Retinal pigment epithelial cell (primary cell): ENCODE data around the gene HOXB1.
A peak's percentile ranks its signal among the peaks of the same experiment; 100 is the strongest.

Source experiments
- DNase-seq: peaks from one replicate; pipeline ENCODE4 v3.0.0-alpha.2; 2010; ENCODE audit warnings: low read depth
- H3K4me3 ChIP-seq: 2 replicates; pipeline ENCODE4 v1.5.1; 2011; ENCODE audit warnings: mild to moderate bottlenecking, low read length, control low read depth, moderate library complexity
- CTCF ChIP-seq: conservative IDR thresholded peaks from 2 replicates; pipeline ENCODE4 v1.5.1; 2011; ENCODE audit warnings: low read depth, low read length, control low read depth, inconsistent platforms

Gene HOXB1

GRCh38 chr17:48562934-48563333, 32.1 kb upstream of the HOXB1 start:
- no peak for DNase-seq
- no peak overlapping the region for H3K4me3 ChIP-seq
- no peak for TF ChIP-seq CTCF

- no peak for DNase-seq
- H3K4me3 ChIP-seq = no peak overlapping the region
- TF ChIP-seq CTCF = peak; percentile 31
Observed at GRCh38 chr17:48561884-48562810, 31.3 kb upstream of the HOXB1 start.

GRCh38 chr17:48559840-48560817, 29.3 kb upstream of the HOXB1 start:
- TF ChIP-seq CTCF = no peak

GRCh38 chr17:48559122-48559839, 28.5 kb upstream of the HOXB1 start:
- no peak for TF ChIP-seq CTCF
- H3K4me3 ChIP-seq = no peak overlapping the region
- no peak for DNase-seq

More at GRCh38 chr17:48559840-48560817, 29.3 kb upstream of the HOXB1 start:
- H3K4me3 ChIP-seq = no peak overlapping the region
- DNase-seq = no peak

GRCh38 chr17:48558831-48559121, 28.0 kb upstream of the HOXB1 start:
- no peak for DNase-seq
- H3K4me3 ChIP-seq = no peak overlapping the region

More at GRCh38 chr17:48558831-48559121, 28.0 kb upstream of the HOXB1 start:
- TF ChIP-seq CTCF = no peak
